Measurements from ENCODE around the gene PHACTR3.

- no peak for TF ChIP-seq POLR2AphosphoS5 (IDR thresholded peaks at IDR 0.05)
- TF ChIP-seq POLR2A (IDR thresholded peaks at IDR 0.05) = no peak
- TF ChIP-seq EP300 (IDR thresholded peaks at IDR 0.05) = no peak
- TF ChIP-seq CTCF (IDR thresholded peaks at IDR 0.05) = no peak
These were observed 188.0 kb downstream of the PHACTR3 start for GRCh38 chr20:59792300-59792699.

All from gastroesophageal sphincter (tissue), 3 donors.